GM18867 (cell line): ENCODE data around the gene TM4SF20.

Experiments
- ATAC-seq: cut with Tn5 transposase; IDR thresholded peaks from one replicate; pipeline ENCODE4 v1.9.1; 2021; ENCODE audit warnings: mild to moderate bottlenecking, moderate library complexity; ENCODE audit not compliant: unreplicated experiment

Gene TM4SF20, protein sequence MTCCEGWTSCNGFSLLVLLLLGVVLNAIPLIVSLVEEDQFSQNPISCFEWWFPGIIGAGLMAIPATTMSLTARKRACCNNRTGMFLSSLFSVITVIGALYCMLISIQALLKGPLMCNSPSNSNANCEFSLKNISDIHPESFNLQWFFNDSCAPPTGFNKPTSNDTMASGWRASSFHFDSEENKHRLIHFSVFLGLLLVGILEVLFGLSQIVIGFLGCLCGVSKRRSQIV

DNA sequence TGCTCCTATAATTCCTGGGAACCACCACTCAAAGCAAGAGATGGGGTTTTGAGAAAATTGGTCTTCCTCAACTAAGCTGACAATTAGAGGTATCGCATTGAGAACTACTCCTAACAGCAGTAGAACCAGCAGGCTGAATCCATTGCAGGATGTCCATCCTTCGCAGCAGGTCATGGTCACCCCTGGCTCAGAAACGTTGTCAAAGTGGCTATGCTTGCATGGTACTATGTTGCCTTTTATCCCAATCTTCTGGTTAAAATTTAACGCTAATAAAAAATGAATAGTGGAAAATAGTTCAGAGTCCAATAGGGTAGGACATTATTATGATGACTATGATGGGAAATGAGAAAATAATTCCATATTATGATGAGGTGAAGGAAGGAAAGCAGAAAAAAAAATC is at the start of gene TM4SF20:
Gene TM4SF20, minus strand, starts transcription at position 212 of the 400 bp plus-strand sequence. Its CDS starts 38 bp downstream, at position 174.
- ATAC-seq: no peak

DNA sequence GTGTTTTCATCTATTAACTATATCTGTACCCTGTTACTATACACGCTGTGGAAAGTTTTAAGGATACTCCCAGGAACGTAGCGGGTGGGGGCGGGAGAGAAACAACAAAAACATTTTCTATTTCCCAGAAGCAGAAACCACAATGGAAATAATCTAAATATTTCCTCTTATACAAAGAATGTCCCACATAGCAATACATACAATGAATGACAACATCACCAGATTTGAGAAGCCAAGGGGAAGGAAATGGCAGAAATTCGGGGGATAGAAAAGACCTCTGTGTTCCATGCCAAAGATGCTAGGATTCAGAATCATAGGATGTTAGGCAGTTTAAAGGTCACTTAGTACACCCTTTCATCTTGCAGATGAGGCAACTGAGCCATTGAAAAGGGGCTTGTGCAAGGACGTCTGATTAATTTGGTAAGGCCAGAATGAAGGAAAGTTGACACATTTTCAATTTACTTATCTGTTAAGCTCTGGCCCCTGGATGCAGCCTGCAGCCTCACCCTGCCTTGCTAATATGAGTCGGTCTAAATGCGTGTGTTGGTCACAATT is 49.7 kb upstream of the TM4SF20 start:
- no peak for ATAC-seq

DNA sequence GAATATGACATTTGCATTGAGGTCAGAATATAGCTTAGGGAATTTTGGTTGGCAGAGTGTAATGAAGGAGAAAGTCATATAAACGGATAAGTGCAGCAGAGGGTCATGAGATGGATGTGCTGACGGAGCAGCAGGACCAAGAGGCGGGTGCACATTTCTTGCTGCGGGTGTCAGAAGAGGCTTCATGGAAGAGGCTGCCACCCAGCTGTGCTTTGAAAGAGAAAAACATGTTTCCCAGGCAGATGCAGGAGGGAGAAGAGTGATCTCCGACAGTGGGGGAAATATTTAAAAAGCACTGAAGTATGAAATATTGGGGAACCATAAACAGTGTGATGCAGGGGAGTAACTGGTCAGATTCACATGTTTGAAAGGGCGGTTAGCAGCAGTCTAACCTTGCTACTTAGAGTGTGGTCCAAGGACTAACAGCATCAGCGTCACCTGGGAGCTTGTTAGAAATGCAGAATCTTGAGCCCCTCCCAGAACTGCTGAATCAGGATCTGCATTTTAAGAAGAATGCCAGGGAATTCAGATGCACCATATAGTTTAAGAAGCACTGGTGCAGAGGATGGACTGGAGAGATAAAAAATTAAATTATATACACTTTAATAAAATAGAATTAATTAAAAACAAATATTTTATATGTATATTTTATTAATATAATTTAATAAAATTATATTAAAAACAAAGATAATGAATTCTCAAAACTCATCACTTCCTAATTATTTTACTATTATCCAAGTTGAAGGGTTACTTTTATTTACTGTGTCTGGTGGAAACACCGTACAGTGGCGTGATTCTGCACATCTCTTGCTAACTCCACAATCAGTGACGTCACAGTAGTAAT is 44.8 kb upstream of the TM4SF20 start:
- ATAC-seq: no peak

DNA sequence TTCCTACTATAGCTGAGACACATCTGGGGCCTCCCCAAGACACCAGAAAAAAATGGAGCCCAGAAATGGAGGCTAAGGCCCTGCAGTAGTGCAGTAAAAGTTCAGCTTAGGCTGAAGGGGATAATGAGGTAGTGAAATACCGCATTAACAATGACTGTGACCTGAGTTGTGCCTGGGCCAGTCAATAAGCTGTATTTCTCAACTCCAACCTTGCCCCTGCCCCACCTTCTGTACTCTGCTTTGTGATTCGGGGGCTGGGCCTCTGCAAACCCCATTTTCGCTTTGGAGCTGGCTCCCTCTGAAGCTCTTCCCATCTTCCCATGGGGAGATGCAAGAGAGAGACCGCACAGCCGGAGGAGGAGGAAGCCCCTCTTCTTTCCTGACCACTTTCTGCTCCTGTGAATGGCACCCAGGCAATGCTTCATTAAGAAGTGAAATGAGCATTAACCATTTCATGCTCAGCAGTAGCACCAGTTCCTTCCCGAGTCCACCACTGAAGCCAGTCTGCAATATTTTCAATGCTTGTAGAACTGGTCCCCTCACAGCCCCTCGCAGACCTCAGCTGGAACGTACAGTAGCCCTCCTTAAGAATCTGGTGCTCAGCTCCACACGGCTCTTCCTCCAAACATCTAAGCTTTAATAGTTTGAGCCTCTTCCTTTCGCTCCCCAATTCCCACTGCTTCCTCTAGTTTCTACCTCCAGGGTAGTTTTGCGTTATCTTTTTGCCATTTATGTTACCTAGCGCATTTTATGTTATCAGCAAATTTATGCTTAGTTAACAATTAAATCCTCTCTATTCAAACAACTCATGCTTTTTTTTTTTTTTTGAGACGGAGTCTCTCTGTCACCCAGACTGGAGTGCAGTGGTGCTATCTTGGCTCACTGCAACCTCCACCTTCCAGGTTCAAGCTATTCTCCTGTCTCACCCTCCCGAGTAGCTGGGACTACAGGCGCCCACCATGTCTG is 41.3 kb upstream of the TM4SF20 start:
- ATAC-seq: no peak

DNA sequence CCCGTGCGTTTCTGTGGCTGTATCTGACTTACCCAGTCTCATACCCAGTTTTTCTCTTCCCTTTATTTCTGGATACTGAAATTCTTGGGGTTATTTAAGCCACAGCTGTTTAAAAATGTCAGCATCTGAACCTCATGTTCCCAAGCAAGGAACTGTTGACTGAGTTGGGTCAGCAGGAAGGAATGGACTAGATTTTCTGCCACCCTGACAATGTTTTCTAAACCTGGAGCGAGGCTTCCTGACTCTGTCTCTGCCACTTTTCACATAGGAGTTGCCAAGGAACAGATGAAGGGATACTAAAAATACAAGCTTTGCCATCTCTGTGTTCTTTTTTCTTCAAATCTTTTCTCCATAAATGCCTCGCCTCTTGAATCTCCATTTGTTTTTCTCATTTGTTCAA is 37.6 kb upstream of the TM4SF20 start:
- ATAC-seq: no peak

DNA sequence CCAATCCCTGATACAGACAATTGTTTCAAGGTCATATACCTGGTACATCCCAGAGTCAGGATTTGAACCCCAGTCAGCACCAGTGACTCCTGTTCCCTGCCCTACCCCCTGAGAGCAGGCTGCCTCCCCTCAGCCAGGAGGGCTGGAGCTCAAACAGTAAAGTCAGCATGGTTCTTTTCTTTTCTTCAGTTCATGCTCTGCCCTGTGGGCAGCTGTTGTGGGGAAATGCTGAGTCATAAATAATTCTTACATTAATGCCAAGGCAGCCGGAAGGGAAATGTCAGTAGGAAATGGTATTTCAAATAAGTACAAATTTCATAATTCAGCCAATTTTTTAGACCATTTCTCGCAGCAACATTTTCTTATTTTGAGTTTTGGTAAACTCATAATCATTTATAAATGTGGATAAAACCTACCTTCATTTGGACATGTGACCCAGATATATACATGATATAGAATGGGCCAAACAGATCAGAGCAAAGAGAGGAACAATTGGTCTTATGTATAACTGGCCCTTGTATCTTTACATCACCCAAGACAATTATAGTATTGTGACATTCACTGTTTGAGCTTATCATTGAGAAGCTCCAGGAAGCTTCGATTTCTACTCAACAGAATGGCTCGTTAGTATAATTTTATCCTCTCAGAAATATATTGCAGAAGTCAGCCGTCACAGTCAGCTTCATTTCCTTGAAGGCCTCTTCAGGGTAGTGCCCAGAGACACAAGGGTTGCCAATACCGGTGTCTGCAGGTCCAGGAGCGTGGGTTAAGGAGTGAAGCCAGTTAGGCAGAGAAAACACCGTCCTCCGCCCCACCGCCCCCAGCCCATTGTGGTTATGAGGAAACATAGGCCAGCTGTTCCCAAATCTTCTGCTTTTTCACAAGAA is 36.7 kb upstream of the TM4SF20 start:
- no peak for ATAC-seq

DNA sequence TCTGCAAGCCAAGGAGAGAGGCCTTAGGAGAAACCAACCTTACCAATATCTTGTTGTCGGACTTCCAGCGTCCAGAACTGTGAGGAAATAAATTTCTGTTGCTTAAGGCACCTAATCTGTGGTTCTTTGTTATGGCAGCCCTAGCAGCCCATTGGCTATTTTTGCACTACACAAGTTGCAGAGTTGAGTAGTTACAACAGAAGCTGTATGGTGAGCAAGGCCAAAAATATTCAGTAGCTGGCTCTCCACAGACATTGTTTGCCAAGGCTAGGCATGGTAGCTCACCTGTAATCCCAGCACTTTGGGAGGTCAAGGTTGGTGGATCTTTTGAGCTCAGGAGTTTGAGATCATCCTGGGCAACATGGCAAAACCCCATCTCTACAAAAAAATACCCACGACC is 35.7 kb upstream of the TM4SF20 start:
- ATAC-seq: no peak

DNA sequence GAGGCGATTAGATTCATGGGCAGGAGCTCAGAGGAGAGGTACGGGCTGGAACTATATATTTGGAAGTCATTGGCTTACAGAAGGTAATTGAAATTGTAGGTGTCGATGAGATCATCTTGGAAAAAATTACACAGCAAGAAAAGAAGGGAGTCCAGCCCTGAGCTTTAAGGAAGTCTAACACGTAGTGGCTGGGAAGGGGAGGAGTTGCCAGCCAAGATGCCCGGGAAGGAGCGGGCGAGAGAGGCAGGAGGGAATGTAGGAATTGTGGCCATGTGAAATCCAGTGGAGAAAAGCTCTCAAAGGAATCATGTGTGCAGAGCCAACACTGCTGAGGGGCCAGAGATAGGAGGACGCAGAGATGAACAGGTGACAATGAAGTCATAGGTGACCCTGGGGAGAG is 34.3 kb upstream of the TM4SF20 start:
- ATAC-seq: no peak

DNA sequence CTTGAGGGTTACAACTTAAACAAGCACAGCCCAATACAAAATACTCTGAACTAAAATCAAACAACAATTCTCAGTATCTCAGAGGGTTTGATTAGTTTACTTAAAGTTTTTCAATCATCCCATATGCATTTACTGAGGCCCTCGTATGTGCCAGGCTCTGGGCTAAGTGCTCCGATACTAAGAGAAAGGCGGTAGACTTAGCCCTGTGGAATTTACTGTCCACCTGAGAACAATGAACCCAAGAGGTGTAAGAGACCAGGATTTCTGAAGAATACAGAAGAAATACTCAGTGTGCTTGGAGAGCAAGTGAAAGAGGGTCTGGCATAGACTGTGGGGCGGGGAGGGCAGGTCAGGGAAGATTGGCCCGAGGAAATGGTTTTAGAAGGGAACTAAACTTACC is 33.8 kb upstream of the TM4SF20 start:
- no peak for ATAC-seq

DNA sequence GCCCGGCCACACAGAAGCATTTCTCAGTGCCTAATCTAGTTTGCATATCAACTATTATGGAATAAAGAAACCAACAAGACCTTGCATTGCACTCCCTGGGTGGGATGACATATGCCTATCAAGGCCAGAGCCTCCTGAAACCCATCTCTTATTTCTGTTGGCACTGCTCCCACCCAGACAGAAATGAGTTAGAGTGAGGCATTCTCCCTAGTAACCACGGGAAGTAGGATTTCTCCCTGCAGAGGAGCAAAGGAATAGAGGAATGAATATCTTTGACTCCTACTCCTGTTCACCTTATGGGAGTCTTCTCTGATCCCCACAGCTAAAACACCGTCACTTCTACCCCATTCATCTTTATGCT is 32.9 kb upstream of the TM4SF20 start:
- no peak for ATAC-seq

DNA sequence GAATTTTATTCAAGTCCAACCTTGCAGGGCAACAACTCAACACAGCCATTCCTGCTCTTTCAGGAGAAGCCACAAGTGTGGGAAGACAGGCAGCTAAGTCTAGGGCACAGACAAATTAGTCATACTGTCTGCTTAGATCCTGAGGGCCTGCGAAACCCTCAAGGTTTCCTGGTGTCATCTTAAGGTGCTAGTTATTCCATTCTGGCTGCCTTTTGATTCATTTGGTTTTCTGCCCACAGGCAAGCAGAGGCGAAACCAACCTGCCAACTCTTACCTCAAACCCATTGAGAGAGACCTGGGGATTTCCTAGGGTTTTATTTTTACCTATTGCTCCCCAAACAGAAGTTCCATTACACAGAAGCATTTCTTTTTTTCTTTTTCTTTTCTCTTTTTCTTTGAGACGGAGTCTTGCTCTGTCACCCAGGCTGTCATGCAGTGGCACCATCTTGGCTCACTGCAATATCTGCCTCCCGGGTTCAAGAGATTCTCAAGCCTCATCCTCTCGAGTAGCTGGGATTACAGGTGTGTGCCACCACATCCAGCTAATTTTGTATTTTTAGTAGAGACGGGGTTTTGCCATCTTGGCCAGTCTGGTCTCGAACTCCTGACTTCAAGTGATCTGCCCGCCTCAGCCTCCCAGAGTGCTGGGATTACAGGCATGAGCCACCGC is 32.3 kb upstream of the TM4SF20 start:
- ATAC-seq: peak; percentile 81

DNA sequence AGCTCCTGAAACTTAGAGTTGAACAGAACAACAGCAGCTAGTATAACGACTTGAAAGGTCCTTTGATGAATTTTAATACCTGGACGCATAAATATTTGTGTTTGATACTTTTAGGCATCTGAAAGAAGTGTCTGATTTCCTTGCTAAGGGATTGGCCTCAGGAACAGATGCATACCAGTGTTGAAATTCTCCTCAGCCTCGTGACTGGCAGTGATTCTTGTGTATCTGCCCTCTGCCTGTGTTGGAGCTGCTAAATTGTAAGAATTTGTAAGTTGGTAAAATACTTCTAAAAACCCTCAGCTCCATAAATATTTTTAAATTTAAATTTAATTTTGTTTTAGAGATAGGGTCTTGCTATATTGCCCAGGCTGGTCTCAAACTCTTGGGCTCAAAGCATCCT is 31.1 kb upstream of the TM4SF20 start:
- ATAC-seq: no peak

DNA sequence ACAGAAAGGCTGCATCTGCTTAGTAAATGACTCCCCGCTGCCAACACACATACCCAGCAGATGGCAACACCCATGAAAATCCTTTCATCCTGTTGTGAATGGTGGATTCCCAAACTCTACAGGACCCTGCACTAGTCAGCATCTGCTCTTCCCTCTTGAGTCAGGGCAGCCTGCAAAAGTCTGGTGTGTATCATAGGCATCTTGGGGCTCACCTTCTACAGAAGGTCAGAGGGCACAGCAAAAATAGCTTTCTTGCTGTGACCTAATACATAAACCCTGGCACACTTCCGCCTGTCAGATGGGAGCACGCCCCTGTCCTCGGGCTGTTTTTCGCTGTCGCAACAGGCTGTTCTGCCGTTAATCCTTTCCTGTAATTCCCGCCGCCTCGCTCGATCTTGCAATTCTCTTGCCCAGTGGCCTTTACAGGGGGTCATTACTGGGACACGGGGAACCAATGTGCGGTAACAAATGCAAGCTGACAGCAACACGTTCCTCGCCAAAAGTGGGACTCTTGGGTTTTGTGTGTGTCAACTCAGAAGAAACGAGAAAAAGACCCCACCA is 28.6 kb upstream of the TM4SF20 start:
- no peak for ATAC-seq

DNA sequence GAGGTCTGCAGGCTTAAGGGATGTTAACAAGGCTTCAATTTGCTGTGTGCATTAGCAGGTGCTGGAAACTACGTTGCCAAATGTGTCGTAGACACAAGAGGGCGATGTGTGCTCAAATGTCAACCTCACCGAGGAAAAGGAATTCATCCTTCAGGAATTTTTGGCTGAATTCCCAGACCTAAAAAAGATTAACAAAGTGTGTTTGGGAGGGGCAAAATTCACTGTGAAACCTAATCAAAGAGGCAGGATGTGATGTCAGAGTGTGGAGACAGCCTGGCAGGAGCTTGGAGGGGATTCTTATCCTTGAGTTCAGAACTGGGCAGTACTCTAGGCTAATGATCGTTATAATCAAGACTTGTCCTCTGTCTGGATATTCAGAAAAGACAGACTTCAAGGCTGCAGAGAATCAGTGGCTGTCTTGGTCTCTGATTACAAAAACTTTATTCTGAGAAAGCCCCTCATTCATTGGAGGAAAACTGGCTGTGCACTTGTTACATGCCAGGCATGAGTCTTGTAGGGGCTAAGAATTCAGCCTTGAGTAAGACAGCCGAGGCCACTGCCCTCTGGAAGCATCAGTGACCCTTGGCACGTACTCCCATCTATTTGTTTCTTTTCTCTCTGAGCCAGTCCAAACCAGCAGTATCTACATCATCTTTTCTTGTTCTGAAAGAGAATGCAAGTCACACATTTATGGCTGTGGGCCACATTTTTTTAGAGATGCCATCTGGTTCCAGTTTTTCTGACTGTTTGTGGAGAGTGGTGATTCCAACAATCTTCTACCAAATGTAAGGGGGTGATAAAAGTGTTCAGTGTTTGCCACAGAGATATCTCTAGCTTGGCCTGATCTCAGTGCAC is 27.3 kb upstream of the TM4SF20 start:
- ATAC-seq: peak; percentile 29

DNA sequence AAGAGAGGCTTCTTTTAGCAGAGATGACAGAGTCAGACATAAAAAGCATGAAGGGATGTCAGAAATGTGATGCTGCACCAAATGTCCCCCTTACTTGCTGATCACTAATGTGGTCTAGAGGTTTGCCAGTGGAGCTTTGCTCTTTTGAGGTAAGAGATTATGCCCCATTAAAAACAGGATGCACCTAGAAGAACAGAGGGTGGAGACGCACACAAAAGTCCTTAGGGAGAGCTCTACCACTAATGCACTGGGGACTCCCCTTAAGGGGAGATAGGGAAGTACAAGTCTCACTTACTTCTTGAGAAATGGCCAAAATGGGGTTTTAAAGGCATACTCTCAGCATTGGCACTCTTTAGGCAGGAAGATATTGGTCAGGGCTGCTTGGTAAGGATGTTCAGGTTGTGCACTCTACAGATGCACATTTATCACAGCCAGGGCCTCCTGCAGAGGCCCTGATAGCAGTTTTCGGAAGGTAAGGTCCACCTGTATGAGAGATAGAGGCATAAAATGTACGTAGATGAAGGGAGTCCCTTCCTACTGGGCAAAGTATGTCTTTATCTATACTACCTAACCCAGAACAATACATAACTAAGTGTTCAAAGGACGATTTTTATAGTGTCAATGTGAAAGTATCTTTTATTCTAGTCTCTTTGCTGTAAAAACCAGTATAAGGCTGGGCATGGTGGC is 25.6 kb upstream of the TM4SF20 start:
- ATAC-seq: no peak

DNA sequence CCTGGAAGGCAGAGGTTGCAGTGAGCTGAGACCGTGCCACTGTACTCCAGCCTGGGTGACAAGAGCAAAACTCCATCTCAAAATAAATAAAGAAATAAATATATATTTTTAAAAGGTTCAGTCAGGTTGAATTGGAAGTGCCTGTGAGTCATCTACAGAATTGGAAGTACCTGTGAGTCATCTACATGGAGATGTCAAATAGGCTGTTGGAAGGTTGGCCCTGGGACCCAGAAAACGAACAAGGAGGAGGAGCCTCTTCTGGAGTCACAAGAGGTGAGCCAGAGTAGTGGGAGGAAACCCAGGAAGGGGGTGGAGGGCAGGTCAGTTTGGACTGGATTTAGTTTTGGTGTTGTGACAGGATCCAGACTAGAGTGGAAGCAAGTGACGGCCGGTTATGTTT is 23.9 kb upstream of the TM4SF20 start:
- ATAC-seq: no peak

DNA sequence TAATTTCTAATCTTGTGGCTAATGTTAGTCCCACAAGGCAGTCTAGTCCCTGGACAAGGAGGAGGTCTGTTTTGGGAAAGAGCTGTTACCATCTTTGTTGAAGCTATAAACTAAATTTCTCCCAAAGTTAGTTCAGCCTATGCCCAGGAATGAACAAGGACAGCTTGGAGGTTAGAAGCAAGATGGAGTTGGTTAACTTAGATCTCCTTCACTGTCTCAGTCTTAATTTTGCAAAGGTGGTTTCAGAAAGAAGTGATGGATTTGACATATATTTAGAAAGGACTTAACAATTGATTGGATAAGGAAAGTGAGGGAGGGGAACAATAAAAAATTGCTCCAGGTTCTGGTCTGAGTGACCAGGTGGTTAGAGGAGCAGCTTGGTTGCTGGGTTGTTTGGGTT is 23.2 kb upstream of the TM4SF20 start:
- ATAC-seq: no peak

DNA sequence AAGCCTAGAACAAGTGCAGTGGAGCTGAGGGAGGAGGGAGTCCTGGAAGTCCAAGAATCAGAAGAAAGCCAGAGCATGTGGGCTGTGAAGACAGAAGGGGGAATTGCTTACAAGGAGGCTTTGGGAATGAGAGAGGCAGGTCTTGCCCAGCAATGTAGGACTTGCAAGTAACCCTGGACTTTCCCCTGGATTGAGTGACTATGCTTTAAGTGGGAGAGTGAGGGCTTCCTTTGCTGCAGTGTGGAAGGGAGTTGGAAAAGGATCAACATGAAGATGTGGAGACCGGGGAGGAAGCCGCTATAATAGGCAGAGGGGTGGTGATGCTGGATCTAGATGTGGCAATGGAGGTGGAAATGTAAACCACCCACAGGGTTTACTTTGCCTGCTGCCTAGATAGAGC is 22.4 kb upstream of the TM4SF20 start:
- ATAC-seq: no peak
